ENCODE results near the gene ARMC3. TPM values are rescaled to one million over a fixed set of nuclear protein-coding genes. Genes with fewer than 3 reads are reported as not detected.

The ARMC3 gene
- total RNA-seq, 1 experiment from 2014 or later, result 0.10 TPM

- DNase-seq (ENCODE audit: low read depth), result no peak
Measured at GRCh38 chr10:22992621-22993020, 64.8 kb downstream of the ARMC3 start.

DNA sequence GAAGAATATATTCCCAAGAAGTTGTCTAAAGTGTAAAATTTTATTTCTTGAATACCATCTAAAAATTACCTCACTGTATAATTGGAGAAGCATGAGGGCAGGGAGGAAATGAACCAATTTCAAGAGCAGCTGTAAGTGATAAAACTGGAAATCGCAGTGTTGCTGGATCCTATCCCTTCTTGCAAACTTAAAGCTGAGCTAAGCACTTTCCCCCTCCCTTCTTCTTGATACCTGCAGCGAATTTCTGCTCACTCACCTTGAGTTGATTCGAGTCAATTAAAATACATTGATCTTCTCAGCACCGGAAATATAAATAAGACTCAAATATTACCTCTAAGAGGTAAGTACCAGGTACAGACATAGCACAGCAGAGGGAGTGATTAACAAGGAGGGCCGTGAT is 65.5 kb downstream of the ARMC3 start:
- no peak for DNase-seq (ENCODE audit: low read depth)

DNA sequence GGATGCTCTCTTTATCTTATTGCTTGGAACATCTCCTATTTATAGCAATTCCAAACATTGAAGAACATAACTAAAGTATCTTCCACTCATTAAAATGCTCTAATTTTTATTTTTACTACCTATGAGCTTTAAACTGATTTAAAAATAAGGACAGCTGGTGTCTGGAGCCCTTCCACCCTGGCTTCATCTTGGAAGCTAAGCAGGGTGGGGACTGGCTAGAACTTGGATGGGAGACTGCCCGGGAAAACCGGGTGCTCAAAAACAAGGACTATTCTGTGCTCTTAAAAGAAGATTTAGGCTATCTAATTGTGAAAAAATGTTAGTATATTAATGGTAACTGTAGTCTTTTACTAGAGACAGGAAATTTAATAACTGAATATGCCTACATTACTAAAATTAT is 69.2 kb downstream of the ARMC3 start:
- DNase-seq (ENCODE audit: low read depth), result peak; percentile 2

DNA sequence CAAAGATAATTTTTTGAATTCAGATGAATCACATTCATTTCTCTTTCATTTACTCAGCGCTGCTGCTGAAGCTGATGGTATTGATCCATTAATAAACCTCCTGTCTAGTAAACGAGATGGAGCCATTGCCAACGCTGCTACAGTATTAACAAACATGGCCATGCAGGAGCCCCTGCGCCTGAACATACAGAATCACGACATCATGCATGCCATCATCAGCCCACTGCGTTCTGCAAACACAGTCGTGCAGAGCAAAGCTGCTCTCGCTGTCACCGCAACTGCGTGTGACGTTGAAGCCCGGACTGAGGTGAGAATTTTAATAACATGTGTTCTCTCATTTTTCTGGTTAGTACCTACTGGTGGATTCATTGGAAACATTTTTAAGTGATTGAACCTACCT is 70.2 kb downstream of the ARMC3 start:
- DNase-seq (ENCODE audit: low read depth), result no peak

- no peak for DNase-seq (ENCODE audit: low read depth)
Measured at GRCh38 chr10:22999942-23000341, 72.1 kb downstream of the ARMC3 start.

- no peak for DNase-seq (ENCODE audit: low read depth)
Measured at GRCh38 chr10:23001901-23002516, 74.2 kb downstream of the ARMC3 start.

GRCh38 chr10:23005150-23005549 is 77.3 kb downstream of the ARMC3 start:
- DNase-seq (ENCODE audit: low read depth), result no peak

- no peak for DNase-seq (ENCODE audit: low read depth)
Measured at GRCh38 chr10:23013581-23014335, 85.9 kb downstream of the ARMC3 start.

DNA sequence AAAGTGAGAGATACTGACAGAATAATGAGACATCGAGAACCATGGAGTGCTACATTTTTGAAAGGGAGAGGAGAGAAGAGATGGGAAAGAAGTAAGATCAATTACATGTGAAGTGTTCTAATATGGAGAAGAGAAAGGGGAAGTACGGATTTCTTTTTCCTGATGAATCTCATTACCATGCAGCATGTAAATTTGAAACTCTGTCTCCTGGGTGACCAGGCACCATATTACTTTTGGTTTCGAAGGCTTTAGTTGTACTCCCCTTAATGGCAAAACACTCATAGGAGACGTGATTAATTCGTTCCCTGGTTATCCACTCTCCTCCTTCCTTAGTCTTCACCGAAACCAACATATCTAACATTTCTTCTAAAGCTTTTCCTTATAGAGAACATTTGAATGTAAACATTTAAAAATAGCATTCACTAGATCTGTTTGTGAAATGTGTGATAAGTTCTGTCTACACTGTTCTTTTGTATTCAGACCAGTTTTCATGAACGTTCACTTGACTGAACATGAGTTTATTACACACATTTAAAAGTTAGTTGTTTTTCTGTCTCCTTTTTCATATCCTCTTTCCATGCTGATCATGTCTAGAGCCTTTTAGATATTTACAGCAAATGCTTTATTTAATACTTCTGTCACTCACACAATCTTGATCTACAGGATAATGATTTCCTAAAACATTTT is 87.3 kb downstream of the ARMC3 start:
- DNase-seq (ENCODE audit: low read depth), result no peak

DNA sequence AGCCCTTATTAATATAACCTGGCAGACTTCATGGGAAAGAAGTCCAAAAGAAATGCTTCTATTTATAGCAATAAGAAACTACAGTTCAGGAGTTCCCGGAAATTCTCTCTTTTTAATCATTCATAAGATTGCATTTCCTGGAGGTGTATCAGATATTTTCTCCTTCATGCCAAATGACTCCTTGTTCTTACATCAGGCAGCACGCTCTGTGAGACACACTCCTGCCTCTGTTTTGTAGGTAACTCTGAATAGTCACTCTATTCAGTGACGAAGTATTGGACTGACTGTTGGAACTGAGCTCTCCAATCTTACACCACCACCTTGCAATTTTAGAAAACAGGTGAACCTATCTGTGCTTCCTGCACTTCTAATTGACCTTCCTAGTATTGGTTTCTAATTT is 88.8 kb downstream of the ARMC3 start:
- DNase-seq (ENCODE audit: low read depth), result no peak

DNA sequence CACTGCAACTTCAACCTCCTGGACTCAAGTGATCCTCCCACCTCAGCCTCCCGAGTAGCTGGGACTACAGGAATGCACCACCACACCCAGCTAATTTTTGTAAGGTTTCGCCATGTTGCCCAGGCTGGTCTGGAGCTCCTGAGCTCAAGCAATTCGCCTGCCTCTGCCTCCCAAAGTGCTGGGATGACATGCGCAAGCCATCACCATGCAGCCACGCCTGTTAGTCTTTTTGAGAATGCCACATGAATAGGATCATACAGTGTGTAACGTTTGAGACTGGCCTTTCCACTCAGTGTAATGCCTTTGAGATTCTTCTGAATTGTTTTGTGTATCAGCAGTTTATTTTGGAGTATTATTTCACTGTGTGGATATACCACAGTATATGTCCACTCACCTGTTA is 91.8 kb downstream of the ARMC3 start:
- no peak for DNase-seq (ENCODE audit: low read depth)

DNA sequence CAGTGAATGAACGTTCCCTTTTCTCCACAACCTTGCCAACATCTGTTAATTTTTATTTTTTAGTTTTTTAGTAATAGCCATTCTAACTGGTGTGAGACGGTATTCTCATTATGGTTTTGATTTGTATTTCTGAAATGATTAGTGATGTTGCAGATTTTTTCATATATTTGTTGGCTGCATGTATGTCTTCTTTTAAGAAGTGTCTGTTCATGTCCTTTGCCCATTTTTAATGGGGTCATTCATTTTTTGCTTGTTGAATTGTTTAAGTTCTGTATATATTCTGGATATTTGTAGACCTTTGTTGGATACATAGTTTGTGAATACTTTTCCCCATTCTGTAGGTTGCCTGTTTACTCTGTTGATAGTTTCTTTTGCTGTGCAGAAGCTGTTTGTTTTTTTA is 93.6 kb downstream of the ARMC3 start:
- DNase-seq (ENCODE audit: low read depth), result no peak

GRCh38 chr10:23024002-23024401 is 96.1 kb downstream of the ARMC3 start:
- no peak for DNase-seq (ENCODE audit: low read depth)

- DNase-seq (ENCODE audit: low read depth), result no peak
Measured at GRCh38 chr10:23031318-23031717, 103.5 kb downstream of the ARMC3 start.

- no peak for DNase-seq (ENCODE audit: low read depth)
Measured at GRCh38 chr10:23034790-23035189, 106.9 kb downstream of the ARMC3 start.

DNA sequence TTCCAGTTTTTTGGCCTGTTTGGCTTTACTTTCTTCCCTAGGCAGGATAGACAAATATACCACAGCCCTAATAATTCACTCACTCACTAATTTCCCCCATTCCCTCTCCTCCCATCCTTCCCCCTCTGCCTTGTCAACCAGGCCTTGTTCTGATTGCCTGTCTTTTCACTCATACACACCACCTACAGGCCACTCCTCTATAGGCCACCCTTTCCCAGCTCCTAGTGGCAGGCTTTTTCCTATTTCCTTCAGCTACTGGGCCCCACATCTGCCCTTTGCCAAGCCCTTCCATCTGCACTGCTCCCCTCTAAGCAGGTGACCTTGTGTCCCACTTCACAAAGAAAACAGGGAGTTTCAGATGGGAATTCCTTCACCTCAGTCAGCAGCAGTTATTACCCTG is 107.7 kb downstream of the ARMC3 start:
- DNase-seq (ENCODE audit: low read depth), result no peak

- DNase-seq (ENCODE audit: low read depth), result no peak
Measured at GRCh38 chr10:23037152-23037551, 109.3 kb downstream of the ARMC3 start.

DNA sequence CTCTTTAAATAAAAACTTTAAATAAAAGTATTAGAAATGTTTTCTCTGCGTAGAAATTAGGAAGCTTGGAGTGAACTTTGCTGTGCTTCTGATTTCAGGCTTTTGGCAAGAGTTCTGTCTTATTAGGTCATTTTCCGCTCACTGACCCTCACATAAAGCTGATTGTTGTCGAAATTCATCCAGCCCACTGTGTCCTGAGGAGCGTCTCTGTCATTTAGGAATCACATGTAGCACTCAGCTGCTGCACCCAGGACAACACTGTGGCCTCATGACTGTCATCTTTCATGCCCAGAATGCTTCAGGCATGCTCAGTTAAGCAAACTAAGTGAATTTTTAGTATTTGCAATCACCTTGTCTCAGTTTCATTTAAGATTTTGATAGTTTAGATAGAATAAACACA is 109.7 kb downstream of the ARMC3 start:
- no peak for DNase-seq (ENCODE audit: low read depth)

GRCh38 chr10:23038172-23038571 is 110.3 kb downstream of the ARMC3 start:
- DNase-seq (ENCODE audit: low read depth), result no peak

DNA sequence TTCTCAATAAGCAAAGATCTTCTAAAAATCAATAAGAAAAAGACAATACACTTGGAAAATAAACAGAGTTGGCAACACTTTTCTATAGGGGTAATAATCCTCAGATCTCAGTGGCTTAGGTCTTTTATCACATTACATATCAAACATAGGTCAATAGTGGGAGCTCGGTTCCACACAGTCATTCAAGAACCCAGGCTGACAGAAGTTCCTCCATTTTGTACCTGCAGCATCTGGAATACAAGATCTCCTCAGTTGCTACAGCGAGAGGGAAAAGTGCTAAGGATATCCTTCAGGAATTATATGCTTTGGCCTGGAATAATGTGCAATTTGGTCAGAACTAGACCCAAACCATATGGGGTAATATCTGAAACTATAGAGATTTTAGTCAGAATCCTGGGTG is 112.1 kb downstream of the ARMC3 start:
- no peak for DNase-seq (ENCODE audit: low read depth)

DNA sequence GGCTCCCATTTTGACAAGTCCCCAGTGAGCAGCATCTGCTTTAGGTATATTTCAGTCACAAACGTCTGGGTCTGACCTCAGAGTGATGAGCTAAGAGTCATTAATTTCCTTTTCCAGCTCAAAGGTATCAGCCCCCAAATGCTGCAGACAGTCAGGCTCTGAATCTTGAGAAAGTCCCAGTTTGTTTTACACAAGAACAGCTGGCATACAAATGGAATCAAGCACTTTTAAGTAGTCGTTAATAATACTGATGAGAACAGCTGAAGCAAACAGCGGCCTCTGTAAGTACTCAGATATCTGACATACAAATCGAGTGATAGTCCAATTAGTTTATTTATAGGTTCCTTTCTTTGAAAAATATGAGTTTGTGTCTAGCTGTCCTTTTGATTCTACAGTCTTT is 118.2 kb downstream of the ARMC3 start:
- DNase-seq (ENCODE audit: low read depth), result no peak

GRCh38 chr10:23047201-23048050 is 119.6 kb downstream of the ARMC3 start:
- DNase-seq (ENCODE audit: low read depth), result no peak

All from M059J (cell line).